Gastrocnemius medialis (tissue), 4 donors: ENCODE results near the gene THAP11.

Experiments used
- CTCF ChIP-seq, 5 experiments: fragments of 450-650 bp in 3 of 5; fragments of 200-600 bp in 2 of 5; sonication (generic) in 2 of 5; IDR thresholded peaks in 4 of 5; conservative IDR thresholded peaks in 1 of 5; 1 replicate in 4 of 5; 2 replicates in 1 of 5; pipeline ENCODE4 v1.5.1; 2016 to 2019; ENCODE audit warnings: antibody characterized with exemption in 5 of 5, mild to moderate bottlenecking in 3 of 5, moderate library complexity in 3 of 5
- POLR2A ChIP-seq, 2 donors: fragments of 450-650 bp; IDR thresholded peaks; one replicate each; pipeline ENCODE4 v1.6.1; 2017; ENCODE audit warnings: antibody characterized with exemption in 2 of 2, mild to moderate bottlenecking in 2 of 2, moderate library complexity in 2 of 2

GRCh38 chr16:67805718-67806427 lies 36.2 kb upstream of the THAP11 start:
- TF ChIP-seq POLR2A (IDR thresholded peaks at IDR 0.05) (no peak), CTCF (IDR thresholded peaks at IDR 0.05 in 4 of 5, conservative IDR thresholded peaks at IDR 0.05 in 1 of 5) (no peak)
